HG03045 (cell line): ENCODE results near the gene CENPB.

Source experiments
- ATAC-seq: cut with Tn5 transposase; IDR thresholded peaks from one replicate; pipeline ENCODE4 v1.9.1; 2021; ENCODE audit warnings: mild to moderate bottlenecking, moderate library complexity; ENCODE audit not compliant: unreplicated experiment

The CENPB gene

GRCh38 chr20:3812259-3812681 is 25.7 kb upstream of the CENPB start:
- no peak for ATAC-seq

GRCh38 chr20:3811467-3812258 is 25.1 kb upstream of the CENPB start:
- ATAC-seq: no peak

- ATAC-seq: no peak
Measured at GRCh38 chr20:3808544-3808943, 22.0 kb upstream of the CENPB start.

- no peak for ATAC-seq
Measured at GRCh38 chr20:3804781-3805180, 18.2 kb upstream of the CENPB start.

GRCh38 chr20:3804254-3804751 is 17.8 kb upstream of the CENPB start:
- no peak for ATAC-seq

GRCh38 chr20:3803854-3804253 is 17.3 kb upstream of the CENPB start:
- ATAC-seq: no peak

- ATAC-seq: no peak
Measured at GRCh38 chr20:3803289-3803688, 16.7 kb upstream of the CENPB start.

- no peak for ATAC-seq
Measured at GRCh38 chr20:3802524-3803239, 16.1 kb upstream of the CENPB start.

GRCh38 chr20:3801846-3802245 is 15.3 kb upstream of the CENPB start:
- no peak for ATAC-seq

GRCh38 chr20:3801299-3801698 is 14.8 kb upstream of the CENPB start:
- no peak for ATAC-seq

GRCh38 chr20:3800878-3801260 is 14.3 kb upstream of the CENPB start:
- ATAC-seq: no peak

GRCh38 chr20:3800256-3800877 is 13.8 kb upstream of the CENPB start:
- no peak for ATAC-seq

- ATAC-seq: no peak
Measured at GRCh38 chr20:3798908-3799248, 12.3 kb upstream of the CENPB start.

- ATAC-seq: no peak
Measured at GRCh38 chr20:3798373-3798768, 11.8 kb upstream of the CENPB start.

GRCh38 chr20:3797592-3798372 is 11.2 kb upstream of the CENPB start:
- ATAC-seq: no peak

- ATAC-seq: no peak
Measured at GRCh38 chr20:3797226-3797545, 10.6 kb upstream of the CENPB start.

- peak; percentile 4 for ATAC-seq
Measured at GRCh38 chr20:3796477-3797225, 10.1 kb upstream of the CENPB start.

GRCh38 chr20:3795511-3796468 is 9.2 kb upstream of the CENPB start, which contains the start of gene CDC25B:
TSS of gene CDC25B (plus strand) at chr20:3796310. CDS start at chr20:3796532, 222 bp downstream.
- peak; percentile 58 for ATAC-seq

GRCh38 chr20:3794701-3795420 is 8.3 kb upstream of the CENPB start:
- no peak for ATAC-seq
